Neural cell (in vitro differentiated cells): Measurements from ENCODE around the gene SLC2A14. TPM values are rescaled to one million over a fixed set of nuclear protein-coding genes. Genes with fewer than 3 reads are reported as not detected.

Source experiments
- H2AFZ ChIP-seq: fragments of 200-600, 300-800 bp; sonication (generic), shearing (Covaris generic); 2 replicates; pipeline ENCODE4 v1.6.0; 2014; ENCODE audit warnings: low read depth, mild to moderate bottlenecking, antibody characterized with exemption, low read length, moderate library complexity
- H3F3A ChIP-seq: fragments of 200-600 bp; shearing (Covaris generic); 2 replicates; pipeline ENCODE4 v1.6.1; 2016; ENCODE audit warnings: mild to moderate bottlenecking, moderate library complexity, mixed read lengths, antibody characterized with exemption, low read length; ENCODE audit not compliant: insufficient read depth, poor library complexity, severe bottlenecking
- H3K27ac ChIP-seq: fragments of 200-600, 300-800 bp; sonication (generic), shearing (Covaris generic); 2 replicates; pipeline ENCODE4 v1.5.1; 2014; ENCODE audit warnings: mild to moderate bottlenecking, low read length, moderate library complexity
- H3K27me3 ChIP-seq: fragments of 300-800, 200-600 bp; sonication (generic), shearing (Covaris generic); 2 replicates; pipeline ENCODE4 v1.6.0; 2014; ENCODE audit warnings: mild to moderate bottlenecking, low read depth, low read length, moderate library complexity; ENCODE audit not compliant: insufficient read depth
- H3K36me3 ChIP-seq: fragments of 300-800, 200-600 bp; sonication (generic), shearing (Covaris generic); 2 replicates; pipeline ENCODE4 v1.5.1; 2014; ENCODE audit warnings: mild to moderate bottlenecking, antibody characterized with exemption, low read length, moderate library complexity; ENCODE audit not compliant: insufficient read depth
- H3K4me2 ChIP-seq: fragments of 300-800, 200-600 bp; sonication (generic), shearing (Covaris generic); 2 replicates; pipeline ENCODE4 v1.6.0; 2014; ENCODE audit warnings: mild to moderate bottlenecking, low read length
- H3K4me3 ChIP-seq: fragments of 300-800, 200-600 bp; sonication (generic), shearing (Covaris generic); 2 replicates; pipeline ENCODE4 v1.5.1; 2014; ENCODE audit warnings: mild to moderate bottlenecking, low read length, moderate library complexity
- H3K79me2 ChIP-seq: fragments of 200-600 bp; shearing (Covaris generic); replicated peaks from 2 replicates; pipeline ENCODE4 v1.6.0; 2014; ENCODE audit warnings: mild to moderate bottlenecking, low read length, moderate library complexity; ENCODE audit not compliant: insufficient read depth
- H3K9ac ChIP-seq: fragments of 300-800, 200-600 bp; sonication (generic), shearing (Covaris generic); 2 replicates; pipeline ENCODE4 v1.6.1; 2016; ENCODE audit warnings: mild to moderate bottlenecking, low read length, mixed read lengths
- H3K9me2 ChIP-seq: fragments of 200-600 bp; shearing (Covaris generic); 2 replicates; pipeline ENCODE4 v1.6.1; 2016; ENCODE audit warnings: mild to moderate bottlenecking, low read length, mixed read lengths; ENCODE audit not compliant: insufficient read depth
- H3K9me3 ChIP-seq: fragments of 200-600, 300-800 bp; sonication (generic), shearing (Covaris generic); 2 replicates; pipeline ENCODE4 v1.6.1; 2016; ENCODE audit warnings: mild to moderate bottlenecking, mixed run types, low read length, moderate library complexity, mixed read lengths
- H4K20me1 ChIP-seq: fragments of 200-600 bp; shearing (Covaris generic); 2 replicates; pipeline ENCODE4 v1.6.1; 2016; ENCODE audit warnings: mild to moderate bottlenecking, mixed run types; ENCODE audit not compliant: insufficient read depth
- CTCF ChIP-seq: fragments of 450-650 bp; IDR thresholded peaks from 2 replicates; pipeline ENCODE4 v1.5.1; 2014; ENCODE audit warnings: antibody characterized with exemption, mild to moderate bottlenecking, moderate library complexity; ENCODE audit not compliant: poor library complexity, severe bottlenecking
- EP300 ChIP-seq: fragments of 450-650 bp; conservative IDR thresholded peaks from 2 replicates; pipeline ENCODE4 v1.6.1; 2014; ENCODE audit warnings: antibody characterized with exemption, mild to moderate bottlenecking, moderate library complexity; ENCODE audit not compliant: poor library complexity, severe bottlenecking
- EZH2 ChIP-seq: fragments of 200-600, 300-800 bp; shearing (Covaris generic), sonication (generic); IDR thresholded peaks from 2 replicates; pipeline ENCODE4 v1.6.1; 2014; ENCODE audit warnings: antibody characterized with exemption, low read length, borderline replicate concordance, mild to moderate bottlenecking; ENCODE audit not compliant: insufficient read depth, poor library complexity, severe bottlenecking
- MXI1 ChIP-seq: fragments of 450-650 bp; conservative IDR thresholded peaks from 2 replicates; pipeline ENCODE4 v1.6.1; 2014; ENCODE audit warnings: antibody characterized with exemption, mild to moderate bottlenecking; ENCODE audit not compliant: poor library complexity, severe bottlenecking
- POLR2AphosphoS5 ChIP-seq: IDR thresholded peaks from 2 replicates; pipeline ENCODE4 v1.6.1; 2012
- RAD21 ChIP-seq: fragments of 450-650 bp; conservative IDR thresholded peaks from 2 replicates; pipeline ENCODE4 v1.6.1; 2014; ENCODE audit warnings: antibody characterized with exemption, mild to moderate bottlenecking, moderate library complexity
- REST ChIP-seq: IDR thresholded peaks from 2 replicates; pipeline ENCODE4 v1.6.1; 2012; ENCODE audit warnings: borderline replicate concordance
- SMC3 ChIP-seq: fragments of 450-650 bp; conservative IDR thresholded peaks from 2 replicates; pipeline ENCODE4 v1.6.1; 2014; ENCODE audit warnings: antibody characterized with exemption, mild to moderate bottlenecking, moderate library complexity; ENCODE audit not compliant: poor library complexity
- TAF1 ChIP-seq: IDR thresholded peaks from 2 replicates; pipeline ENCODE4 v1.6.1; 2012; ENCODE audit warnings: low read depth
- polyA plus RNA-seq: library from polyadenylated mRNA; depleted of rRNA; stranded (reverse); fragments of >200 nt; gene quantifications from 2 replicates; pipeline ENCODE4 v1.2.3, GENCODE V29; 2014

SLC2A14 gene
- polyA plus RNA-seq, 1 donor from 2014 or later: not detected

GRCh38 chr12:7837366-7837765 is 35.3 kb downstream of the SLC2A14 start:
- TF ChIP-seq SMC3: no peak
- no peak for TF ChIP-seq POLR2AphosphoS5
- no peak for TF ChIP-seq CTCF
- Histone ChIP-seq H3K9me3 (no peaks in the 10 kb centered on the region), H2AFZ (no peak overlapping the region), H3K4me2 (no peak overlapping the region), H3K36me3 (no peaks in the 10 kb centered on the region), H3K9me2 (no peaks in the 10 kb centered on the region), H3K4me3 (no peak overlapping the region), H3K27me3 (no peaks in the 10 kb centered on the region), H3K9ac (no peak overlapping the region), H3F3A (no peaks in the 10 kb centered on the region), H4K20me1 (no peaks in the 10 kb centered on the region), H3K79me2 (no peaks in the 10 kb centered on the region), H3K27ac (no peak overlapping the region)

- no peak overlapping the region for H3K4me3 ChIP-seq
- H3K27ac ChIP-seq: no peak overlapping the region
- no peak overlapping the region for H2AFZ ChIP-seq
- H3K27me3 ChIP-seq: no peaks in the 10 kb centered on the region
- no peaks in the 10 kb centered on the region for H3K9me2 ChIP-seq
- H3F3A ChIP-seq: no peaks in the 10 kb centered on the region
- no peaks in the 10 kb centered on the region for H3K36me3 ChIP-seq
- H3K79me2 ChIP-seq: no peaks in the 10 kb centered on the region
- H4K20me1 ChIP-seq: no peaks in the 10 kb centered on the region
- TF ChIP-seq MXI1 (no peak), CTCF (no peak), EP300 (no peak), SMC3 (no peak), REST (no peak), POLR2AphosphoS5 (no peak), EZH2 (no peak), RAD21 (no peak), TAF1 (no peak)
- H3K9me3 ChIP-seq: no peaks in the 10 kb centered on the region
- no peak overlapping the region for H3K9ac ChIP-seq
- no peak overlapping the region for H3K4me2 ChIP-seq
Measured at GRCh38 chr12:7835766-7836165, 36.9 kb downstream of the SLC2A14 start.
